Subcutaneous abdominal adipose tissue (tissue), 5 donors: ENCODE results near the gene IRX6.

Source experiments
- H3K27ac ChIP-seq: one replicate; pipeline ENCODE4 v1.7.0; 2013; ENCODE audit warnings: low read depth, mild to moderate bottlenecking, inconsistent platforms, low read length, moderate library complexity
- H3K27me3 ChIP-seq, 5 donors: one replicate each; pipeline ENCODE4 v1.7.0; 2013; ENCODE audit warnings: low read length in 5 of 5, inconsistent platforms in 1 of 5; ENCODE audit not compliant: control insufficient read depth in 5 of 5, insufficient read depth in 4 of 5
- H3K36me3 ChIP-seq, 5 donors: one replicate each; pipeline ENCODE4 v1.7.0; 2013; ENCODE audit warnings: low read length in 5 of 5; ENCODE audit not compliant: control insufficient read depth in 5 of 5, insufficient read depth in 5 of 5
- H3K4me1 ChIP-seq, 5 donors: one replicate each; pipeline ENCODE4 v1.7.0; 2013; ENCODE audit warnings: low read length in 5 of 5, mild to moderate bottlenecking in 3 of 5, moderate library complexity in 1 of 5; ENCODE audit not compliant: control insufficient read depth in 5 of 5, insufficient read depth in 5 of 5
- H3K4me3 ChIP-seq, 5 donors: one replicate each; pipeline ENCODE4 v1.7.0; 2013; ENCODE audit warnings: low read length in 5 of 5, low read depth in 1 of 5
- H3K9ac ChIP-seq, 5 donors: one replicate each; pipeline ENCODE4 v1.7.0; 2013; ENCODE audit warnings: low read length in 5 of 5, mild to moderate bottlenecking in 4 of 5, moderate library complexity in 3 of 5
- H3K9me3 ChIP-seq, 5 donors: one replicate each; pipeline ENCODE4 v1.7.0; 2013; ENCODE audit warnings: low read length in 5 of 5; ENCODE audit not compliant: control insufficient read depth in 5 of 5
- donor health status: healthy.
- donor health status: healthy.
- donor health status: healthy.
- donor health status: healthy.
- donor health status: healthy.

Gene IRX6

DNA sequence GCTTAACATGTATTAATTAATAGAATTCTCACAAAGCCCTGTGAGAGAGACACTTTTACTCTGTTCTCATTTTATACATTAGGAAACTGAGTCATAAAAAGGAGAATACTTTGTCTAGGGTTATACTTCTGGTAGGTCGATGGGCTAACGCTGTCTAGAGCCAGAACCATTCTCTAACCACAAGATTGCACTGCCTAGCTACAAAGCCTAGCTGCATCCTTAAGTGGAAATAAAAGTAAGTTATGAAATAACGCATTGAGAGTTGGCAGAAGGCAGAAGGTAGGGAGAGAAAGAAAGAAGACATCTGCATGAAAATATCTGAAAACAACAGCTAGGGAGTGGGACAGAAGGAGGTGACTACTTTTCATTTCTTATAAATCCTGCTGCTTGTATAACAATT, 33.2 kb downstream of the IRX6 start:
- peaks cover 0 to 13% (median 0%) of the 10 kb centered on the region in 5 donors for H3K4me1 ChIP-seq
- no peak overlapping the region for H3K27ac ChIP-seq
- no peaks in the 10 kb centered on the region for H3K27me3 ChIP-seq
- no peak overlapping the region for H3K4me3 ChIP-seq
- no peaks in the 10 kb centered on the region for H3K36me3 ChIP-seq
- peaks cover 0 to under 1% (median 0%) of the 10 kb centered on the region in 5 donors for H3K9me3 ChIP-seq
- H3K9ac ChIP-seq: no peak overlapping the region

DNA sequence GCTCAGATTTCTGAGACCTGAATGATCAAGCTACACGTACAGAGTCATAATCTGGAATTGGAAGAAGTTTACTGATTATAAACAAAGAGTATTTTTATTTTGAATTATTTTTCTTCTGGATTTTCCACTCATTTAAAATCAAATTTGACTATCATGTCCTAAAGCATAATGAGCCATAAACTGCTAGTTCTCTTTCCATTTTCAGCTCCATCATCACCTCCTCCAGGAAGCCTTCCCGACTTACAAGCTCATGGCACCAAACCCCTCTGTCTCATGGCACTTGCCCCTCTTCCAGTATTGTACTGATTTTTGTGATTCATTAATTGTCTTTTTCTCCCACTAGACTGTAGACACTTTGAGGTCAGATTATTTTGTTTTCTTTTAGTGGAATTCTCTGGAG, 35.9 kb downstream of the IRX6 start:
- Histone ChIP-seq H3K4me3 (no peak overlapping the region), H3K9me3 (peaks cover 0 to 2% (median 0%) of the 10 kb centered on the region in 5 donors), H3K36me3 (no peaks in the 10 kb centered on the region), H3K9ac (no peak overlapping the region), H3K27me3 (no peaks in the 10 kb centered on the region), H3K27ac (no peak overlapping the region), H3K4me1 (peaks cover 0 to 13% (median 0%) of the 10 kb centered on the region in 5 donors)

DNA sequence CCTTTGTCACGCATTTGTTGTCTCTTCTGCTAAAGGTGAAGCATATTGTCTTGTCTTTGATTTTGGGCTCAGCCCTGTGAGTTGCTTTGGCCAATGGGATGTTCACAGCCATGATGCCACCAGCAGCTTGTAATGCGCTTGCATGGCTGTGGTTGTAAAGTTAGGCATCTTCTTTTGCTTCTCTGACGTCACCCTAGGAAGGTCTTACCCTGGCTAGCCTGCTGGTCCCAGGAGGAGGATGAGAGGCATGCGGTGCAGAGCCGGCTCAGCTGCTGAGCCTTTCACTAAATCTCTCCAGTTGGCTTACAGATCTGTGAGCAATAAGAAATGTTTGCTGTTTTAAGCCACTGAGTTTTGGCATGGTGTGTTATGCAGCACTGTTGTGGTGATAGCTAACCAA, 40.8 kb downstream of the IRX6 start:
- Histone ChIP-seq H3K36me3 (no peaks in the 10 kb centered on the region), H3K4me1 (peaks cover 0 to 43% (median 29%) of the 10 kb centered on the region in 5 donors), H3K9ac (no peak overlapping the region), H3K4me3 (no peak overlapping the region), H3K9me3 (peaks cover 0 to 2% (median 0%) of the 10 kb centered on the region in 5 donors), H3K27me3 (no peaks in the 10 kb centered on the region), H3K27ac (no peak overlapping the region)

DNA sequence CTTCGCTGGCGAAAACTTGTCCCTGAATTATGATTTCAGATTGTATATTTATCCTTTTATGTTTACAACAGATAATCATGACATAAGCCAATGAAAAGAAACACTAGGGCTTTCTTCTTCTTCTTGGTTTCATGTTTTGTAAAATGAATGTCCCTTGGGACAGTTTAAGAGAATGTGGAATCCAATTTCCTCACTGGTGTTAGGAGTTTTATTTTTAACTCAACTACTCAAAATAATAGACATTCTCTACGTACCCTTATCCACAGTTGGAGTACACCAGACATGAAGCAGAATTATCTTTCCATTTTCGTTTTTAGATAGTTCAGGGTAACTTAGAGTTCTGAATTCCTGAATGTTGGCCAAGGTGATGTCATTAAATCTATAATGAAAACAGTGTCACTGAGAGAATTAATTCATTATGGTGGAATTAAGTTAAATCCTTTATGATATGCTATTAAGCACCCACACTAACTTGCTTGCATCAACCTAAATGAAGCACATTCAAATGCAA, 43.4 kb downstream of the IRX6 start:
- H3K9me3 ChIP-seq: peaks cover 0 to 2% (median 0%) of the 10 kb centered on the region in 5 donors
- peak overlapping the region; percentile 72 for H3K27ac ChIP-seq
- peaks cover 0 to 38% (median 29%) of the 10 kb centered on the region in 5 donors for H3K4me1 ChIP-seq
- H3K36me3 ChIP-seq: no peaks in the 10 kb centered on the region
- H3K4me3 ChIP-seq: peak overlapping the region in 1 of 5 donors; percentile 9
- H3K27me3 ChIP-seq: peaks cover 0 to 3% (median 0%) of the 10 kb centered on the region in 5 donors
- H3K9ac ChIP-seq: peak overlapping the region in 1 of 5 donors; percentile 18

DNA sequence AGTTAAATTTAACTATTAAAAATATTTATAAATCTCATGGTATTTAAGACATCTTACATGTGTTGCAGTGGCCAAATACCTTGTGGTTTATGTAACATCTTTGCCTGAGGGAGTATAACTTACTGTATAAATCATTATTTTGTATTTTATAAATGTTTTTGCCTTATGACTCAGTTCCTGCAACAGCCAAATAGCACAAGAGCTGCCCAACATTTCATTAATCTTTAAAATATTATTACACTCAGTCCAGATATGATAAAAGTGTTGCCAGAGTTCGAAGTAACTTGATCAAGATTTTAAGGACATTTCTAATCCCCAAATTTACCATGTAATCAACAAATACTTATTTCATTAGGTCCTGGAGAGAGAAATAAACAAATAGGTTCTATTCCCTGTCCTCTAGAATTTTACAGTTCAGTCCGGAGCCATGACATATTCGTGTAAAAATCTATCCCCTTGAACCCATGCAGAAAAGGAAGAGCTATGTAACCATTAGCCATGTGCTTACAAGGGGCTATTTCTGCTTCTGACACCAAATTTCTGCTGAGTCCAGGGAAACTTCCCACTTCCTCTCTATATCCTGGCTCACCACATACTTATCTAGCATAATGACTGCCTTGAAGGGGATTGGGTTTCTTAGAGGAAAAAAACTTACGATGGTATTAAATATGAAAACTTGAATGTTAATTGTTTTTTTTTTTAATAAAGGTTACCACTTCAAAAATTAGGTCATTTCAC, 44.0 kb downstream of the IRX6 start:
- no peaks in the 10 kb centered on the region for H3K36me3 ChIP-seq
- H3K9me3 ChIP-seq: peaks cover 0 to 2% (median 0%) of the 10 kb centered on the region in 5 donors
- peak overlapping the region; percentile 72 for H3K27ac ChIP-seq
- peaks cover 0 to 3% (median 0%) of the 10 kb centered on the region in 5 donors for H3K27me3 ChIP-seq
- H3K4me1 ChIP-seq: peaks cover 0 to 38% (median 29%) of the 10 kb centered on the region in 5 donors
- H3K4me3 ChIP-seq: peak overlapping the region in 1 of 5 donors; percentile 28
- no peak overlapping the region for H3K9ac ChIP-seq

DNA sequence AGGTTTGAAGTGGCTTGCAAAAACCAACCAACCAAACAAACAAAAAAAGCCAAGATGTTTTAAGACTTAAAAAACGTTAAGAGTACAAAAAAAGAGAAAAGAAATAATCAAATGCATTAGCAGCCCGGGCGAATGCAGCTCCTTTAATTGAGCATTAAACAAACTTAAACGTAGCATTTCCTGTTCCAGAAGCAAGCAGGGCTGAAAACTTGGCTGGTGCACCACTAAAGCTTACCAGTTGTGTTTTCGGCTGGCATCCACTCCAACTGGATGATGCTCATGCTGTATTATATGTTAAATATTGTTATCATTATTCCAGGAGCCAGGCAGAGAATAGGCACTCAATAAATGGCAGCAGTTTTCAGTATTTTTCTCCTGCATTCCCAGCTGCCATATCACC, 45.1 kb downstream of the IRX6 start:
- no peak overlapping the region for H3K4me3 ChIP-seq
- H3K9ac ChIP-seq: no peak overlapping the region
- H3K36me3 ChIP-seq: no peaks in the 10 kb centered on the region
- peaks cover 0 to 3% (median 0%) of the 10 kb centered on the region in 5 donors for H3K27me3 ChIP-seq
- H3K4me1 ChIP-seq: peaks cover 0 to 38% (median 29%) of the 10 kb centered on the region in 5 donors
- peak overlapping the region; percentile 72 for H3K27ac ChIP-seq
- H3K9me3 ChIP-seq: peaks cover 0 to 2% (median 0%) of the 10 kb centered on the region in 5 donors

DNA sequence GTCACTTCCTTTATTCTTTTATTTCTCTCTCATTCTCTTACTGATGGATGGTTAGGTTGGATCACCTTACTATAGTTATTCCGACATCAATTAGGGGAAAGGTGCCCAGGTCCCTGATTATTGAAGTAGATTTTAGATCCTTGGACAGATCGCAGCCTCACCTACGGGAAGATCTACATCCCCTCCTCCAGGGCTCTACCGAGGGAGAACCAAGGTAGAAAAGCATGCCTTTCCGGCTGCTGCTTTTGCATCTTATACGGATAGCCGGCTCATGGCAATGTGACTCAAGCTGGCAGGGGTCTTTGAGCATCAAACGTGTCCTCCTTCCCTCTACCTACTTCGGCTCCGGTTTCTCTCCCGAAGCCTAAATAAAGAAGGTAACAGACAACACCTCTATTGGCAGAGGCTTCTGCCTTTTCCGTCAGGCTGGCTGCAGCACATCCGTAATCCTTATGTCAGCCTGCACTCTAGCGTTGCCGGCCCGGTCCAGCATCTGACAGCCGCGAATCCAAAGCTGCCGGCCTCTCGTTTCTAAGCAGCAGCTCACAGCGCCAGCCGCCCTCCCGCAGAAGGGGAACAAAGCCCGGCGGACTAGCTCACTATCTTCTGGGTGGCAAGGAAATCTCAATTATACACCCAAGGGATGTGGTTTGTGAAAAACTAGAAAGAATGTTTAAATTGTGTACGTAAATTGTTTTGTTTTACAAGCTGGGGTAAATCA, 46.9 kb downstream of the IRX6 start:
- no peaks in the 10 kb centered on the region for H3K36me3 ChIP-seq
- H3K4me3 ChIP-seq: no peak overlapping the region
- peaks cover 0 to 3% (median 0%) of the 10 kb centered on the region in 5 donors for H3K27me3 ChIP-seq
- no peak overlapping the region for H3K9ac ChIP-seq
- H3K27ac ChIP-seq: no peak overlapping the region
- H3K4me1 ChIP-seq: peaks cover 0 to 38% (median 29%) of the 10 kb centered on the region in 5 donors
- H3K9me3 ChIP-seq: no peaks in the 10 kb centered on the region

DNA sequence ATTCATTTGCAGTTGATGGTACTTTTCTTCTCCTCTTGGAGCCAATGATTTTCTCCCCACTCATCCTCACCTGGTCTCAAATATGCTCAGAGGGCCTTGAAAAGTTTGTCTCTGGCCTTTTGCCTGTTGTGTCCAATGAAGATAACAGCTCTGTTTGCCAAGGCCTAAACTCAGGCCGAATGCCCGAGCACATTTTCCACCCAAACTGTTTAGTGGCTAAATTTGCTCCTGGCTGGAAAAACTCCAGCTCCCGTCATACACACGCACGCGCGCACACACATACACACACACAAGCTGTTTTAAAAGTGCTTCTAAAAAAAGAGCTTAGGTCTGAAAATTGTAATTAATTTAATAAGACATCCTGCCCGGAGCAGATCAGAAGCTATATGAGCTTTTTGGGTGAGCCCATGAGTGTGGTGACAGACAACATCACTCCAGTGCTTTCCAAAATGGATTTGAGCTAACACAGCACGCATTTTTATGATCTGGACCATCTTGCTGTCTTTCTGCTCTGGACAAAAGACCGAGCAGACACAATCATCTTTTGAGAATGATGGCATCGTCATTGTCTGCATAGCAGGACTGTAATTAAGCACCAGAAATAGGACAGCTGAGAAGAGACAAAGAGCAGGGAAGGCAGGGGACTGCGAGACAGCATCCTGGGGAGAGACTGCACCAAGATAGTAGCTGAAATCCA, 48.9 kb downstream of the IRX6 start:
- H3K4me1 ChIP-seq: peaks cover 0 to 25% (median 18%) of the 10 kb centered on the region in 5 donors
- H3K9ac ChIP-seq: no peak overlapping the region
- H3K36me3 ChIP-seq: no peaks in the 10 kb centered on the region
- H3K4me3 ChIP-seq: no peak overlapping the region
- H3K9me3 ChIP-seq: no peaks in the 10 kb centered on the region
- no peak overlapping the region for H3K27ac ChIP-seq
- H3K27me3 ChIP-seq: peaks cover 0 to 3% (median 0%) of the 10 kb centered on the region in 5 donors

DNA sequence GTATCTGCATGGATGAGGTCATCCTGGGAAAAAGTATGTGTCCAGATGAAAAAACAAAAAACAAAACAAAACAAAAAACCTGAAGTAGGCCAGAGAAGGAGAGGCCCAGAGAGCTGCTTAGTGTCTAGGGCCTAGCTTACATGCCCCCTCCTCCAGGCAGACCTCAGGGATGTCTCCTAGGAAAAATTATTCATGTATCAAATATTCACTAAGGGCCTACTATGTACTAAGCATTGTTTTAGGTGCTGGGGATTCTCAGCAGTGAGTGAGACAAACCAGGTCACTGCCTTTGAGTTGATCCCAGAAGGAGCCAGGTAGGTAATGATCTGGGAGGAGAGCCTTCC, 49.5 kb downstream of the IRX6 start:
- peaks cover 0 to 23% (median 15%) of the 10 kb centered on the region in 5 donors for H3K4me1 ChIP-seq
- H3K4me3 ChIP-seq: no peak overlapping the region
- H3K27ac ChIP-seq: no peak overlapping the region
- H3K36me3 ChIP-seq: no peaks in the 10 kb centered on the region
- H3K27me3 ChIP-seq: peaks cover 0 to 3% (median 0%) of the 10 kb centered on the region in 5 donors
- no peak overlapping the region for H3K9ac ChIP-seq
- no peaks in the 10 kb centered on the region for H3K9me3 ChIP-seq
